GM12891 (cell line): Measurements from ENCODE around the gene SLC12A7.

Experiments
- PAX5 ChIP-seq: IDR thresholded peaks from 2 replicates; pipeline ENCODE4 v1.6.1; 2011; ENCODE audit warnings: low read length, moderate library complexity, mild to moderate bottlenecking; ENCODE audit not compliant: insufficient read depth, severe bottlenecking
- POLR2A ChIP-seq: IDR thresholded peaks from 2 replicates; pipeline ENCODE4 v1.6.1; 2011; ENCODE audit warnings: low read depth, low read length, control low read depth
- POLR2AphosphoS5 ChIP-seq: IDR thresholded peaks from 2 replicates; pipeline ENCODE4 v1.6.1; 2011; ENCODE audit warnings: low read depth, low read length, control low read depth
- POU2F2 ChIP-seq: IDR thresholded peaks from 2 replicates; pipeline ENCODE4 v1.6.1; 2011; ENCODE audit warnings: low read depth, mild to moderate bottlenecking, control low read depth, low read length, moderate library complexity
- TAF1 ChIP-seq: IDR thresholded peaks from 2 replicates; pipeline ENCODE4 v1.6.1; 2011; ENCODE audit warnings: low read depth, low read length, control low read depth

DNA sequence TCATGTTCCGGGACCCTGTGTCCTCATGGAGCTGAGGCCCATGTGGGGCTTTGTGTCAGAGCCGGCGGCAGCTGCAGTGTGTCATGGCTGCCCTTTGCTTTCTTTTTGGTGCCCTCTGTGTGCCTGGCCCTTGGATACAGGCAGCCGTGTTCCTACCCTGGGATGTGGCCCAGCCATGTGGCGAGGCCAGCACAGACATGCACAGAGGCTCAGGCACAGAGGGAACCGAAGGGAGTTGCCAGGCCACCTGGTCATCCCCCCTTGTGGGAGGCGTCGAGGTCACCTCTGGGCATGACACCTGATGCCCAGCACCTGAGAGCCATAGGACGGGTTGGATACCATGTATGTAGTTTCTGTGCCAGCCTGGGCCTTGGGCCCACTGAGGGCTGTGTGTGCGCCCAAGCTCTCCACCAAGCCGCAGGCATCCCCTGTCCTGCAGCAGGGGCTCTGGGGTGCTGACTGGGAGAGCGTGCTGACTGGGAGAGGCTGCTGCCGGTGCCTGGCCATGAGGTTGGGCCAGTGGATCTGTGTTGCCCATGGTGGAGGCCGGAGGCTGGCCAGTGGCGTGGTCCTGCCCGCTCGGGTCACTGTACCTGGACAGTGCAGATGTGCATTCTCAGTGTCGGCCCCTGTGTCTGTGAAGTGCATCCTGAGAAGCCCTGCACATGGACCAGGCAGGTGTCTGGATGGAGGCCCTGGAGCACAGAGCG lies 98.5 kb downstream of the SLC12A7 start:
- TF ChIP-seq POLR2A, result no peak
- TF ChIP-seq POLR2AphosphoS5, result no peak
- TF ChIP-seq TAF1, result no peak
- no peak for TF ChIP-seq PAX5
- TF ChIP-seq POU2F2, result no peak
